AG04450 (cell line): Measurements from ENCODE around the gene RPGRIP1L. TPM values are rescaled to one million over a fixed set of nuclear protein-coding genes. Genes with fewer than 3 reads are reported as not detected.

Source experiments
- CTCF ChIA-PET: fragments of 300-600, 350-600 bp; formaldehyde crosslinking; extraction: SDS; loops from one replicate; lab custom pipeline; 2022; ENCODE audit warnings: antibody characterized with exemption, inconsistent platforms; lab: Charles Lee
- POLR2A ChIA-PET: fragments of 350-600 bp; formaldehyde crosslinking; extraction: SDS; loops from one replicate; lab custom pipeline; 2021; ENCODE audit warnings: antibody characterized with exemption, inconsistent platforms; lab: Yijun Ruan, JAX
- DNase-seq: peaks from one replicate; pipeline ENCODE4 v3.0.0-alpha.2; 2011; ENCODE audit warnings: low read depth, low spot score
- H3K27ac ChIP-seq: one replicate; pipeline ENCODE4 v1.5.1; 2012; ENCODE audit warnings: low read depth, low read length, control low read depth
- H3K27me3 ChIP-seq: one replicate; pipeline ENCODE4 v1.6.0; 2012; ENCODE audit warnings: low read length; ENCODE audit not compliant: control insufficient read depth, insufficient read depth
- H3K4me3 ChIP-seq: 2 replicates; pipeline ENCODE4 v1.5.1; 2011; ENCODE audit warnings: mild to moderate bottlenecking, low read depth, low read length, control low read depth
- H3K9me3 ChIP-seq: 2 replicates; pipeline ENCODE4 v1.5.1; 2012; ENCODE audit warnings: low read length; ENCODE audit not compliant: control insufficient read depth, insufficient read depth
- CTCF ChIP-seq: IDR thresholded peaks from 2 replicates; pipeline ENCODE4 v1.5.1; 2011; ENCODE audit warnings: low read depth, low read length, control low read depth, inconsistent platforms
- polyA plus RNA-seq: library from polyadenylated mRNA; depleted of rRNA; stranded (reverse); fragments of >200 nt; gene quantifications from 2 replicates; pipeline ENCODE4 v1.2.3, GENCODE V29; 2011

RPGRIP1L gene
- polyA plus RNA-seq, 1 experiment: 13.0 TPM

- Histone ChIP-seq H3K9me3 (no peaks in the 10 kb centered on the region), H3K27me3 (no peaks in the 10 kb centered on the region), H3K4me3 (no peak overlapping the region), H3K27ac (no peak overlapping the region)
- ChIA-PET POLR2A (no interaction called here), CTCF (interaction anchor here (0.6 kb wide), 1 partner anchor 166 kb away, joined by 3 read pairs; no protein-coding TSS in a partner anchor)
- no peak for DNase-seq
- no peak for TF ChIP-seq CTCF
Measured at GRCh38 chr16:53608094-53608493, 95.6 kb downstream of the RPGRIP1L start.

- ChIA-PET CTCF (interaction anchor here (0.6 kb wide), 1 partner anchor 96 kb away, joined by 3 read pairs; no protein-coding TSS in a partner anchor), POLR2A (no interaction called here)
- Histone ChIP-seq H3K27ac (no peak overlapping the region), H3K4me3 (no peak overlapping the region), H3K9me3 (no peaks in the 10 kb centered on the region), H3K27me3 (no peaks in the 10 kb centered on the region)
- DNase-seq: no peak
- TF ChIP-seq CTCF: no peak
Measured at GRCh38 chr16:53605831-53606400, 97.7 kb downstream of the RPGRIP1L start.

- H3K9me3 ChIP-seq: no peaks in the 10 kb centered on the region
- ChIA-PET CTCF (no interaction called here), POLR2A (no interaction called here)
- no peak overlapping the region for H3K27ac ChIP-seq
- DNase-seq: no peak
- H3K27me3 ChIP-seq: no peaks in the 10 kb centered on the region
- no peak overlapping the region for H3K4me3 ChIP-seq
- no peak for TF ChIP-seq CTCF
Measured at GRCh38 chr16:53605356-53605755, 98.3 kb downstream of the RPGRIP1L start.

GRCh38 chr16:53601961-53602360, 101.7 kb downstream of the RPGRIP1L start:
- Histone ChIP-seq H3K27ac (no peak overlapping the region), H3K9me3 (no peaks in the 10 kb centered on the region), H3K27me3 (no peaks in the 10 kb centered on the region), H3K4me3 (no peak overlapping the region)
- DNase-seq: no peak
- ChIA-PET POLR2A (no interaction called here), CTCF (interaction anchor here (1.2 kb wide), 1 partner anchor 92 kb away, joined by 3 read pairs; no protein-coding TSS in a partner anchor)
- no peak for TF ChIP-seq CTCF

GRCh38 chr16:53600616-53601015, 103.0 kb downstream of the RPGRIP1L start:
- no peak for TF ChIP-seq CTCF
- Histone ChIP-seq H3K4me3 (no peak overlapping the region), H3K27ac (no peak overlapping the region), H3K9me3 (no peaks in the 10 kb centered on the region), H3K27me3 (no peaks in the 10 kb centered on the region)
- POLR2A ChIA-PET: no interaction called here
- CTCF ChIA-PET: interaction anchor here (1.0 kb wide), 1 partner anchor 90 kb away, joined by 3 read pairs; no protein-coding TSS in a partner anchor
- DNase-seq: no peak
